HG03139 (cell line): Measurements from ENCODE around the gene MRPL52.

Source experiments
- ATAC-seq: cut with Tn5 transposase; IDR thresholded peaks from one replicate; pipeline ENCODE4 v1.9.1; 2021; ENCODE audit not compliant: unreplicated experiment

Gene MRPL52

GRCh38 chr14:22878271-22879246 lies 48.9 kb downstream of the MRPL52 start:
- no peak for ATAC-seq

- no peak for ATAC-seq
Observed at GRCh38 chr14:22882064-22882463, 52.4 kb downstream of the MRPL52 start.

DNA sequence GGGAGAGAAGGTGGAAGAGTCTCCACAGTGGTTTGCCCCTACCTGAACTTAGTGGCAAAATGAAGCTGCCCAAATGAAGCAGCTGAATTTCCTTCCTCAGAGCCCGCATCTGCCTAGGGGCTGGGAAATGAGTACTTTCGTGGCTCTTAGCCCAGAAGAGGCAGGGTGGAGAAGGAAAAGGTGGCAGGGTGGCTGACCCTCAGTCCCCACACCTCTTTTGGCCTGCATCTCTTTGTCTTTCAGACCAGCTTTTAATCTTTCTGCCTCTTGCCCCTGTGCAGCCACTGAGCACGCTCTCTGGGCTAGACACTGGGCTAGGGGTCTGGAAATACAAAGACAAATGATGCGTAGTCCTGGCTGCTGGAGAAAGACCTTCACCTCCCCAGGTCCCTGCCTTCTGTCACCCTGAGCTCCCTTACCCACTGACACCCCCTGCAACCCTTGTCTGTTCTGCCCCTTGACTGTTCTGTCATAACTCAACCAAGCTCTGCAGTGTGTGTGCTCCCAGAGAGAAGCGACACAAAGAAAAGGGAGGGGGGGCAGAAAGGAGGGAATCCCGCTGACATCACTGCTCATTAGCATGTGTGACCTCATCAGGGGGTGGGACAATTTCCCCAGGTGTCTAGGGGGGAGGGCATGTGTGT lies 53.0 kb downstream of the MRPL52 start:
- no peak for ATAC-seq

DNA sequence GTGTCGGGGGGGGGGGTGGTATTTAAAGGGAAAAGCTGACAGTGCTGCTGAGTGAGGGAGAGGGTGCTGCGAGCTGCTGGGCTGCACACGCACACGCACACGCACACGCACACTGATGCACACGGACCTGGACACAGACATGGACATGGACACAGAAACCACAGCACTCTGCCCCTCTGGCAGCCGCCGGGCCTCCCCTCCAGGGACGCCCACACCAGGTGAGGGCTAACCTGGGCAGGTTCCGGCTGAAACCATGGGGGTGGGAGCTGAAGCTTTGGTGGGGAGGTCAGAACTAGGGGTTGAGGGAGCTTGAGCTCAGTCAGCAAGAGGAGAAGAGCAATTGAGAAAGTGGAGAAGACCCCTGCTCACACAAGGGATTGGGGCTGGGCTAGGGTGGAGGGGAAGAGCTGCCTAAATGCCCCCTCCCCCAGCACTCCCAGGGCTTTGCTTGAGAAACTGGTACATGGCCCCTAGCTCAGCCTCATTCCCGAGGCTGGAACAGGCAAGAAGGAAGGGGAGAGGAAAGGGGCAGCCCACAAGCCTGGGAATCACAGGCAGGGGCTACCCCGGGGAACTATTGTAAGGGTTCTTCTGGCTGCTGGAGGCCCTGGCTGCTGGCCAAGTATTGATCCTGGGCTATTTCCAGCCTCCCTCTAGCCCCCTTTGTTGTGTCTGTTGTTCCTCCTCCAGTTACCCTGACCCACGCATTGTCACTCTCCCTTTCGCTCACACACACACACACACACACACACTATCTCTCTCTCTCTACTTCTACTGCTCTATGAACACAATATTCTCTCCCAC lies 53.7 kb downstream of the MRPL52 start, which contains the start of gene REM2:
REM2 (plus strand) TSS at position 50 of the 804 bp plus-strand sequence; CDS start at position 116, 66 bp downstream.
- no peak for ATAC-seq

GRCh38 chr14:22884076-22884737 lies 54.5 kb downstream of the MRPL52 start:
- no peak for ATAC-seq
